Endometrial microvascular endothelial cells (primary cell): ENCODE measurements around the gene C18orf63. TPM values are rescaled to one million over a fixed set of nuclear protein-coding genes. Genes with fewer than 3 reads are reported as not detected.
"Not testable (repeated sequence)": the region's sequence is repeated elsewhere in the genome, so short reads cannot be mapped to it uniquely, and the experiment has no call there.

Experiments
- in situ Hi-C: cut with HindIII; loops from 2 replicates; pipeline ENCODE4 v1.10.0; 2017; ENCODE audit warnings: low sequenced_read_pairs, low pct_unique_long_range_greater_than_20kb; ENCODE audit errors: inconsistent ontology term
- total RNA-seq: library from RNA; depleted of rRNA; stranded (reverse); fragments of >200 nt; gene quantifications from one replicate; pipeline ENCODE4 v1.2.3, GENCODE V29; 2015; ENCODE audit errors: inconsistent ontology term

C18orf63 gene
- total RNA-seq, 1 donor from 2014 or later = not detected

DNA sequence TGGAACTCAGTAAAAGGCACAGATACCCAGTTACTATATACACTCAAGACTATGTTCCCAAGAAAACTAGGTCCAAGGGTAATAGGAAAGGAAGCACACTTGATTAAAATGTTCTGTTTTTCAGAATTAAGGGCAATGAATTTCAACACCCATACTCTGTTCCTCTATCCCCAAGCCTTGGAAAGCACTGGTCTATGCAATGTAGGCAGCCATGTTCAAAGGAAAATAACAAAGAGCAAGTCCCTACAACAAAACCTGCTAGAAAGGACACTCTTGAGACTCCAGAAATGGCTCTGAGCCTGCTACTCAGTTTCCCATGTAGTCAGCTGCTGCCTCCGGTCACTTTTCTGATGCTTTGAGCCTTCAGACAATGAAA is 30.7 kb upstream of the C18orf63 start:
- in situ Hi-C loops = no loop called here

DNA sequence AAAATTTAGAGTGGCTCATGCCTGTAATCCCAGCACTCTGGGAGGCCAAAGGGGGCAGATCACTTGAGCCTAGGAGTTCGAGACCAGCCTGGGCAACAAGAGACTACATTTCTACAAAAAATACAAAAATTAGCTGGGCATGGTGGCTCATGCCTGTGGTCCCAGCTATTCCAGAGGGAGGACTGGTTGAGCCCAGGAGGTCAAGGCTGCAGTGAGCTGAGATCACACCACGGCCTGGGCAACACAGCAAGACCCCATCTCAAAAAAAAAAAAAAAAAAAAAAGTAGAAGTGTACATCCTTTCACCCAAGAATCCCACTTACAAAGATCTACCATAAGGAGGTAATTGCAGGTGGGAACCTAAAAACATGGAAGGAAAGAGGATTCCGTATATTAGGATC is 30.1 kb upstream of the C18orf63 start:
- in situ Hi-C loops = not testable (repeated sequence)

DNA sequence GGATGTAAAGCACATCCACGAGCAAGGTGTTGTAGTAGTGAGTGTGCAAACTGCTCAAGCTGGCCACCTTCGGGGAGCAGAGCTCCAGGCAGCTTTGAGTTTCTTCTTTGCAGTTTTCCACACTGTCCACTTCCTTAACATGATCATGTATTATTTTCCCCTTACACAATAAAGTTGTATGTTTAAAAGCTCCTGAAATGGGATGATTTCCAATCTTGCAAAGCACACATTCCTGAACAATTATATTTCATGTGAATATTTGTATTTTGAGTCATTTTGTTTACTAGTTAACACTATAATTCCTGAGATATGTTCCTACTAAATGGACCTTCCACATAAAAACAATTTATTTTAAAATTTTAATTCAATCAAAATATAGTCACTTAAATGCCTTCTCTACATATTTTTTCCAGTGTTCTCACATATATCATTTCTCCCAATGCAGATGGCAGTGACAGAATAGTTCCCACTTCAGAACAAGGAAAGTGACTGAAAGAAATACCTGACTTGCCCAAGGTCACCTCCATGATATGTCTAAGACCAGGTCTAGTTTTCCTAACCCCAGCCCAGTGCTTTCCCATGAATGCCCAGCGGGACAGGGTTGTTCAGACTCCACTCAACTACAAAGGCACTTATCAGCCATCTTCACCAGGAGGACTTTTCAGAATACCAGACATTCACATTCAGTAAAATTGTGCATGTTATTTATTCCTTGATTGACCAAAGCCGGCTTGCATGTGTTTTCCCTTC is 29.4 kb upstream of the C18orf63 start:
- in situ Hi-C loops = no loop called here

DNA sequence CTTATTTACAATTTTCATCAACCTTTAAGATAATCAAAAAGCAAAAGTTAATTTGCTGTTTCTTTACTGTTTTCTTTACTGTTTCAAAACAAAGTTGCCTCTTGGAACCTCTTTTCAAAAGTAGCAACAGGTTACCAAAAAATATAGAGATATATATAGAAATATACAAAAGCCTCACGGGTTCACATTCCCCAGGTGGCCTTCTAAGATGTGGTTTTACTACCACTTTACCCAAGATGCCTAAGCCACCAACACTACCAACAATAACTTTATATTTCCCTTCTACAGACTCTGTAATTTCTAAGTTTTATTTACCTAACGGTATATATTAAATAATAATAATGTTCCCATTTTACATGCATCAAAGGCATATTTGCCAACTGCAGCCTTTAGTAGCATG is 28.8 kb upstream of the C18orf63 start:
- in situ Hi-C loops = no loop called here

DNA sequence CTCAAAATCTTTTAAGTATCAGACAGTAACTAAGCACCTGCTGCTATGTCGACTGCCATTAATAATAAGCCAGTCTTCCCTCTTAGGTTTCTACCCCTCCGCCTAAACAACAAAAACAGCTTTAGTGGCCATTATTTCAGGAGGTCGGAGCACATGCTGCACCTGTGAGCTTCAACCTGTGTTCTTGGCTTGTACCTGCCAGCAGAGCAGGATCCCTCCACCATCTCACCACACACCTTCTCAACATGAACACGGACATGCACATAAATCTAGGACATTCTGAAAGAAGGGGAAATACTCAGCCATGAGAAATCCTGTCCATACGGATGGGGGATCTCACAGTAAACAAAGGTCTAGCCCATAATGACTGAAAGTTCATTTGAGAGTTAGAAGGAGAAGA is 27.6 kb upstream of the C18orf63 start:
- in situ Hi-C loops = no loop called here

DNA sequence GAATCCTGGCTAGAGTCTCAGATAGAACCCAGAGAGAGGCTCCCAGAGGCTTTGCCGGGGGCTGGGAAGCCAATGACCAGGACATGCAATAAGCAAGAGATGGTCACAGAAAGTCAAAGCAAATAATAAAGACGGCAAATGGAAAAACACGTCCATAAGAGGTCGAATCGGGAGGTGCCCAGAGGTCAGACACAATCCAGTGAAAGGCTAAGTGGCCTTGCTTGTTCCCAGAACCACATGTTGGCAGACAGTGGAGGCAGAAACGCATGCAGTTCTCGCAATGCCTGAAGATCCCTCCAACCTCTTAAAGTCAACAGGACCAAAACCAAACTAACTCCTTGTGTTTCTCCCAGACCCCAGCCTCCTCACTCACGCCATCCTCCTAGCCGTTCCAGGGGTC is 26.9 kb upstream of the C18orf63 start:
- in situ Hi-C loops = no loop called here

DNA sequence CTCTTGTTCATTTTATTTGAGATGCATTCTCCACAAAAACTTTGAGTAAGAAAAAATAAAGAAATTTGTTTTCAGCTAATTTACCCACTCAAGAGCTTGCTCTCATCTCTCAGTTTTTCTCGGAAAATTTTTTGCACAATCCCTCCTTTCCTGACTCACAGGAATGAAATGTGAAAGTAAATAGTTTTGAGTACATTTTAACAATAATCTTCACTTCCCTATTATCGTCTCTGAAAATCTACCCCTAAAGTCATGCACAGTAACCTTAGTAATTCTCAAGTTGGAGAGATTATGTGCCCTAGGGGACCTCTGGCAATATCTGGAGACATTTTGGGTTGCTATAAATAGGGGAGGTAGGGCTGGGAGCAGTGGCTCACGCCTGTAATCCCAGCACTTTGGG is 26.5 kb upstream of the C18orf63 start:
- in situ Hi-C loops = no loop called here

DNA sequence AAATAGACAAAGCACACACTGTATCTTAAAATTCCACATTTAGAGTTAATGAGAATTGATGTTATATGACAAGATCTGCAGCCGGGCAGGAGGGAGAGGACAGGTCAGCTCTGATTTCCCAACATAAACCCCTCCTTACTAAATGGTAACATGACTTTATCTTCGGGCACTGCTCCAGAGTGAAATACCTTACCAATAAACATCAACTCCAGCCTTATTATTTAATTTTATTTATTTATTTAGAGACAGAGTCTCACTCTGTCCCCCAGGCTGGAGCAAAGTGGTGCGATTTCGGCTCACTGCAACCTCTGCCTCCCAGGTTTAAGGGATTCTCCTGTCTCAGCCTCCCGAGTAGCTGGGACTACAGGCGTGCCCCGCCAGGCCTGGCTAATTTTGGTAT is 25.6 kb upstream of the C18orf63 start:
- in situ Hi-C loops = no loop called here

DNA sequence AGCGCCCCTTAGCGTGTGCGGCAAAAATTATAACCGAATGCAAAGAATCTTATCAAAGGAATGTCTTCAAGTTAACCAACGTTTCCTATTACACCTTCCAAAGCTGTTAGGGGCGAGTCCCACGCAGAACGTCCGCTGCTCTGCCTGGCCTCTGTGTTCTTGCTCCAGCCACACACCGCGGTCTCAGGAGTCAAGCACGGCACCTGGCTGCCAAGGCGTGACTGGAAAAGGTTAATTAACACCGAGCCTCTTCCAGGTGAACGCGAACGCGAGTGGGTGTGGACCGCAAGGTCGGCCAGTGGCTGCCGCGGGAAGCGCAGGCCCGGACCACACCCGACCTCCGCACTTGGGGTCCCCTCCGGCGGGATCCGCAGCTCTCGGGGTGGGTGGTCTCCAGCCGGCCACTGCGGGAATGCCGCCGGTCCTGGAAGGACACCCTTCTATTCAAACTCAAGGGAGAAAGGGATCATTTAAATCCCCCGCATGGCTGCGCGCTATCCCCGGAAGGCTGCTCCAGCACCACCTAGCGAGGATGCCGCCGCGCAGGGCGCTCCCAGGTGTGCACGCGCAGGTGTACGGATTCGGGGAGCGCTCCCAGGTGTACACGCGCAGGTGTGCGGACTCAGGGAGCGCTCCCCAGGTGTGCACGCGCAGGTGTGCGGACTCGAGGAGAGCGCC is 24.7 kb upstream of the C18orf63 start:
- in situ Hi-C loops = no loop called here

DNA sequence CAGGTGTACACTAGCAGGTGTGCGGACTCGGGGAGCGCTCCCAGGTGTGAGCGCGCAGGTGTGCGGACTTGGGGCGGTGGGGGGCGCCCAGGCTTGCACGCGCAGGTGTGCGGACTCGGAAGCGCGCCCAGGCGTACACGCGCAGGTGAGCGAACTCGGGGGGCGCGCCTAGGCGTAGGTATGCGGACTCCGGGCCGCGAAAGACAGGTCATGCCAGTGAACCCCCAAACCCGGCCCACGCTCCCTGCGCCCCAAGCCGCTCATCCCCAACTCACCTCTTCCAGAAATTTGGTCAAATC is 24.2 kb upstream of the C18orf63 start:
- in situ Hi-C loops = no loop called here

DNA sequence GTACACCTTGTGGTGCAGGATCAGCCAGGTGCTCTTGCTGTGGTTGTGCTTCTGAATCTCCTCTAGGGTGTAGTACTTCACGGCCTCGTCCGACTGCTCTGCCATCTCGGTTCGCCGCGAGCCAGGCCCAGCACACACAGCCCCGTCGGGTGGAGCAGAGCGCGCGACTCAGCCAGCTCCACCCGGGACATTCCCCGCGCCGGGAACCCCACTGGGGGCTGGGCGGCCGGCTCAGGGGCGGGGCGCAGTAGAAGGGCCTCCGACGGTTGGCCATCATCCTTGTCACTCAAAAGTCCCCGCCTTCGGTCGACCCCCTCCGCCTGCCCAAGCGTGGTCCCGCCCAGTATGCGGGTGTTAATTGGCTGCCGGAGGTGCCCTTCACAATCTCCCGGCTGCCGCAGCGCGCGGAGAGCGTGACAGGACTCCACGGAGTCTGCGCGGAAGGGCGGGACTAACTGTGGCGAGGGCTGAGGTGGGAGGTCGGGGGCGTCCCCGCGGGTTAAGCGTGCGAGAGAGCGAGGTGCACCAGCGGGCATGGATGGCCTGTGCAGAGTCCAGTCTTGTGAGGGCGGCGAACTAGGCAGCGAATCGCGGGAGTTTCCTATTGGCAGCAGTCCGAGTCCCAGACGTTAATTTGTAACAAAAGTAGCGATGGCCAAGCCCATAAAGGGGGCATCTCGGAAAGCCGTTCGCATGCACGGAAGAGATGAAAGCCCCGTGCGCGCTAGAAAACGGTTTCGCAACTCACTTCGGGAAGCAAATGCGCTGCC is 23.7 kb upstream of the C18orf63 start, which contains the start of gene CYB5A:
Gene CYB5A (minus strand): TSS at position 193 of the 770 bp plus-strand sequence. CDS start 88 bp downstream, at position 105.
- in situ Hi-C loops = no loop called here

DNA sequence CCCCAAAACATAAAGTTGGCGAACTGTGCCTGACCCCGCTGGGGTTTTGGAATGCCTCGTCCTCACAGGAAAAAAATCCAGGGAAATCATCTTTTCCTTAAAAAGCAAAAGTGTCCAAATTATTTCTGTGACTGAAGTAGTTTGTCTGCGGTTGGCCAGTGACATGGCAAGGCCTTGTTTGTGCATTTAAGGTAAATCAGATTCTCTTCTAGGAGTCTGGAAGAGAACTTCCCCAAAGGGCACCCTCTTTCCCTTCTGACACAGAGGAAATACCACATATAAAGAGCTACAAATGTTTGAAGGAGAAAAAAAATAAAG is 23.1 kb upstream of the C18orf63 start:
- in situ Hi-C loops = no loop called here

DNA sequence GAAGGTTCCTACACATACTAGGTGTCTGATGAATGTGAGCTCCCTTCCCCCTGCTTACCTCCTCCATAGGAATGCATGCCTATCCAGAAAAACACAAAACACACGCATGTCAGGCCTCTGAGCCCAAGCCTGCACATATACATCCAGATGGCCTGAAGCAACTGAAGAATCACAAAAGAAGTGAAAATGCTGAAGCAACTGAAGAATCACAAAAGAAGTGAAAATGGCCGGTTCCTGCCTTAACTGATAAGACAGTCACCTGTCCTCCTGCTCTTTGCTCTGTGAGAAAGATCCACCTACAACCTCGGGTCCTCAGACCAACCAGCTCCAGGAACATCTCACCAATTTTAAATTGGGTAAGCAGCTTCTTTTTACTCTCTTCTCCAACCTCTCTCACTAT is 22.7 kb upstream of the C18orf63 start:
- in situ Hi-C loops = not testable (repeated sequence)

DNA sequence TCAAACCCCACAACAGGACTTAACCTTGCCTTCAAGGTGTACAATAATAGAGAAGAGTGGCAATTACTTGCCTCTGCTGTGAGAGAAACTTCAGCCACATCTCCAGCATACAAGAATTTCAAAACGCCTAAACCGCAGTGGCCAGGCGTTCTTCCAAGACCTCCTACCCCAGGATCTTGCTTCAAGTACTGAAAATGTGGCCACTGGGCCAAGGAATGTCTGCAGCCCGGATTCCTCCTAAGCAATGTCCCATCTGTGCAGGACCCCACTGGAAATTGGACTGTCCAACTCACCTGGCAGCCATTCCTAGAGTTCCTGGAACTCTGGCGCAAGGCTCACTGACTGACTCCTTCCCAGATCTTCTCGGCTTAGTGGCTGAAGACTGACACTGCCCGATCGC is 21.1 kb upstream of the C18orf63 start:
- in situ Hi-C loops = no loop called here

DNA sequence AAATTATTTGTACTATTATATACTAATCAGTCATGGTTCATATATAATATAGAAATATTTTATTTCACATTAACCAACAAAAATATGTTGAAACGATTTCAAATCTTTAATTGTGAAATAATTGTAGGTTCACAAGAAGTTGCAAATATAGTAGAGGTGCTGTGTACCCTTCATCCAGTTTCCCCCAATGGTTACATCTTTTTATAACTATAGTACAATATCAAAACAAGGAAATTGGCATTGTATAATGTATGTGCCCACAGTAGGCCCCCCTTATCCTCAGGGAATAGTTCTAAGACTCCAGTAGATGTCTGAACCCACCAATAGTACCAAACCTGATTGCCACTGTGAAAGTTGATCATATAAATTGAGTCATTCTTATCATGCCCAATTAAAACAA is 16.5 kb upstream of the C18orf63 start:
- in situ Hi-C loops = no loop called here

DNA sequence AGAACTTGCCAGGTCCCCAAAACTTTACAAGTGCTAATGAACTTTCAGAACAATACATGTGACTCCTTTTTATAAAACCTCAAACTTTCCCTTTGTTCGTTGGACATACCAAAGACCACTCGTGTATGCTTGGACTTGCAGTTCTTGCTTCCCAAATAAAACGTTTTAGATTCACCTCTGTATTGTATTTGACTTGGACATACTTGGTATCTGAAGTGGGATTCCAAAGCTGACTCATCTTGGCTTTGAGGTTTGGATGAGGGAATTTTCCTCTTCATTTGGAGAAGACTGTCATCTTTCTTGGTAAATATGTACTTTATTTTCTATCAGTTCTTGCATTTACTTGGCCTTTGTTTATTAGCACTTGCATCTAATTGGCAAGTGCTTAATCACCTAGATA is 15.9 kb upstream of the C18orf63 start:
- in situ Hi-C loops = no loop called here

DNA sequence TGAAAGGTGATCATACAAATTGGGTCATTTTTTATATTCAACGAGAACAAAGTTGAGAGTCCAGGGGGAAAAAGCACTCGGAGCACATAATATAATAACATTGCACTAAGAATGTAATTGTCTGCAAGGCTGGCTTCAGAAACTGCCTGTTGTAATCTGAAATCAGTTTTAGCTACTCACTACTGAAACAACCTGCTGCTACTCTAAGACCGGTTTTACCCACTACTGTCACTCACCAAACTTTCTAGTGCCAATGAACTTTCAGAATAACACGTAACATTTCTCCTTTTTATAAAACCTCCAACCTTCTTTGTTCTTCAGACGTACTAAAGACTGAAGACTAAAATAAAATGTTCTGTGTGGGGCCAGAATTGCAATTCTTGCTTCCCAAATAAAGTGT is 12.3 kb upstream of the C18orf63 start:
- in situ Hi-C loops = no loop called here

DNA sequence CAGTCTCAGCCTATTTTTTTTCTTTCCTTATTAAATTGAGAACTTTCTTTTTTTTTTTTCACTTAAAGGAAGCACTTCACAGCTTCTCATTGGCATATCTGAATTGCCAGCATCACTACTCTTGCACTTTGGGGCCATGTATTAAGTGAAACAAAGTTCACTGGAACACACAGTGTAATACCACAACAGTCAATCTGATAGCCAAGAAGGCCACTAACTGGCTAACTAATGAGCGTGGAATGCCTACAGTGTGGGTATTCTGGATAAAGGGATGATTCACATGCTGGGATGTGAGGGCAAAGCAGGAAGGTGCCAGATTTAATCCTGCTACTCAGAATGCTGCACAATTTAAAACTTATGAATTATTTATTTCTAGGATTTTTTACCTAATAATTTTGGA is 11.7 kb upstream of the C18orf63 start:
- in situ Hi-C loops = no loop called here

DNA sequence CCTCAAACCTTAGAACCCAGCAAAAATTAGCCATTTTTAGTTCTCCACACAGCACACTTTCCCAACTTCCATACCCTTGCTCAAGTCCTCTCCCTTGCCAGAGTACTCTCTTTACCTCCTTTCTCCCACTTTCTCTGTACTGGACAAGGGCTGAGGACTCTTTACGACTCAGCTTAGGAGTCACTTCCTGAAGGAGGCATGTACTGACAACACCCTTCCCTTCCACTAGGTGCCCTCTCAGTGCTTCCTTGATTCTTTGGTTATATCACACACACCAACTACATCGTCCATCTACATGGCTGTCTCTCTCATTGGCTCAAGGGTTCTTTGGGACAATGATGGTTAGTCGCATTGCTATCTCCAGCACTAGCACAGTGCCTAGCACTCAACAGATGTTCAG is 5.2 kb upstream of the C18orf63 start:
- in situ Hi-C loops = no loop called here

DNA sequence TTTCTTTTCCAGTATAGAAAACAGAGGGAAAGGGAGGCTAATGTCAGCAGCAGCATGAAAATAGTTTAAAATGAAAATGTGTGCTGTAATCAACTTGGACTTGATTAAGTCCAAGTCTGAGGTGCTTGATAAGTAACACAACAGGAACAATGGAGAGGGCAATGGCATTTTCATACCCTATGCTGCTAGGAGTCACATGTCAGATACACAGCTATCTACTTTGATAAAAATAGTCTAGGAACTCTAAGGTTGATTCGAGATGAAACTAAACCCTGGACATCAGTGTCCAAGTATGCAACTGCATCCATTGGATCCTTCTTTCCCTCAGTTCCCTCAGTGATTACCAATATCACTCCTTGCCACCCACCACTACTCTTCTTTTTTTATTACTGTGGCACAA is 4.6 kb upstream of the C18orf63 start:
- in situ Hi-C loops = no loop called here
